Panc1 (cell line): ENCODE results near the gene CNOT1.

Experiments
- POLR2AphosphoS5 ChIP-seq: IDR thresholded peaks from 2 replicates; pipeline ENCODE4 v1.6.1; 2012; ENCODE audit warnings: mild to moderate bottlenecking, low read depth, low read length, moderate library complexity
- TF ChIP-seq, protein P1 (sequence below): fragments of 450-650 bp; IDR thresholded peaks from 2 replicates; pipeline ENCODE4 v1.5.1; 2017; ENCODE audit warnings: mild to moderate bottlenecking

DNA sequence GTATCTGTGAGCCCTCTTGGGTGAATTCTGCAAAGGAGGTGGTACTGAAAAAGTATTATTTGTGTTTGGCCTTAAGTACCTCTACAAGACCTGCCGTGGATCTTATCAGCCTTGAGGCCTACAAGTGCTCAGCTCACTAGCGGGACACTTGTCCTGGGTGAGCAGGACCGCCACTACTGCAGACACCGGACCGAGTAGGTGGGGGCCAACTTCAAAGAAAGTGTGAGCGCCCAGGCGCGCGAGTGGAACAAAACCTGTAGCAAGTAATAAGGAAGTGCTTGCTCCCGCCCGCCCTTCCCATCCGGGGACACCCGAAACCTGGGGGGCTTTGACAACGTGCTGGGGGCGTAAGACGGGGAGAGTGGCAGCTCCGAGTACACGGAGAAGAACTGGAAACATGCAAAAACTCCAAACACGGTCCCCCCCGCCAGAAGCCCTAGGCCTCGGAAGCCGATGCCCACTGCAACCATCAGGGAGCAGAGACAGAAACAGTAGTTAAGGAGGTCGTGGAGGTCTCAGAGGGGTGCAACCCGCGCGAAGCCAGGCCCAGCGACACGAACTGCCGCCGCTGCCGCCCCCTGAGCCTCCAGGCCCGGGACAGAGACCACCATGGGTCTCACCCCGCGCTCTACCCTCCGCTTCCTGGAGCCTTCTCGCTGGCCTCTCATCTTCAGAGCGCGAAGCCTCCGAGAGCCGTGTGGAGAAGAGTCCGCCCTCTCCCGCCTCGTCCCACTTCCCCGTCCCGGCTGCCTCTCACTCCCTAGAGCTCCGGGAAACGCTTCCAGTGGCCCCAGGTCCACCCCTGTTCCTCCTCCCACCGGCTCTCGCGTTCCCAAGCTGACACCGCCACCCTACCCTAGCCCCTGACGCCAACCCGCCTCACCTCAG is 537 bp downstream of the CNOT1 start:
- TF ChIP-seq, protein P1, sequence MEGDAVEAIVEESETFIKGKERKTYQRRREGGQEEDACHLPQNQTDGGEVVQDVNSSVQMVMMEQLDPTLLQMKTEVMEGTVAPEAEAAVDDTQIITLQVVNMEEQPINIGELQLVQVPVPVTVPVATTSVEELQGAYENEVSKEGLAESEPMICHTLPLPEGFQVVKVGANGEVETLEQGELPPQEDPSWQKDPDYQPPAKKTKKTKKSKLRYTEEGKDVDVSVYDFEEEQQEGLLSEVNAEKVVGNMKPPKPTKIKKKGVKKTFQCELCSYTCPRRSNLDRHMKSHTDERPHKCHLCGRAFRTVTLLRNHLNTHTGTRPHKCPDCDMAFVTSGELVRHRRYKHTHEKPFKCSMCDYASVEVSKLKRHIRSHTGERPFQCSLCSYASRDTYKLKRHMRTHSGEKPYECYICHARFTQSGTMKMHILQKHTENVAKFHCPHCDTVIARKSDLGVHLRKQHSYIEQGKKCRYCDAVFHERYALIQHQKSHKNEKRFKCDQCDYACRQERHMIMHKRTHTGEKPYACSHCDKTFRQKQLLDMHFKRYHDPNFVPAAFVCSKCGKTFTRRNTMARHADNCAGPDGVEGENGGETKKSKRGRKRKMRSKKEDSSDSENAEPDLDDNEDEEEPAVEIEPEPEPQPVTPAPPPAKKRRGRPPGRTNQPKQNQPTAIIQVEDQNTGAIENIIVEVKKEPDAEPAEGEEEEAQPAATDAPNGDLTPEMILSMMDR: no peak
- TF ChIP-seq POLR2AphosphoS5: no peak
